HG02938 (cell line): ENCODE data around the gene PPARG.
"Not testable (repeated sequence)": the region's sequence is repeated elsewhere in the genome, so short reads cannot be mapped to it uniquely, and the experiment has no call there.

Source experiments
- ATAC-seq: cut with Tn5 transposase; IDR thresholded peaks from one replicate; pipeline ENCODE4 v1.9.1; 2021; ENCODE audit warnings: mild to moderate bottlenecking, moderate library complexity; ENCODE audit not compliant: unreplicated experiment

Gene PPARG

DNA sequence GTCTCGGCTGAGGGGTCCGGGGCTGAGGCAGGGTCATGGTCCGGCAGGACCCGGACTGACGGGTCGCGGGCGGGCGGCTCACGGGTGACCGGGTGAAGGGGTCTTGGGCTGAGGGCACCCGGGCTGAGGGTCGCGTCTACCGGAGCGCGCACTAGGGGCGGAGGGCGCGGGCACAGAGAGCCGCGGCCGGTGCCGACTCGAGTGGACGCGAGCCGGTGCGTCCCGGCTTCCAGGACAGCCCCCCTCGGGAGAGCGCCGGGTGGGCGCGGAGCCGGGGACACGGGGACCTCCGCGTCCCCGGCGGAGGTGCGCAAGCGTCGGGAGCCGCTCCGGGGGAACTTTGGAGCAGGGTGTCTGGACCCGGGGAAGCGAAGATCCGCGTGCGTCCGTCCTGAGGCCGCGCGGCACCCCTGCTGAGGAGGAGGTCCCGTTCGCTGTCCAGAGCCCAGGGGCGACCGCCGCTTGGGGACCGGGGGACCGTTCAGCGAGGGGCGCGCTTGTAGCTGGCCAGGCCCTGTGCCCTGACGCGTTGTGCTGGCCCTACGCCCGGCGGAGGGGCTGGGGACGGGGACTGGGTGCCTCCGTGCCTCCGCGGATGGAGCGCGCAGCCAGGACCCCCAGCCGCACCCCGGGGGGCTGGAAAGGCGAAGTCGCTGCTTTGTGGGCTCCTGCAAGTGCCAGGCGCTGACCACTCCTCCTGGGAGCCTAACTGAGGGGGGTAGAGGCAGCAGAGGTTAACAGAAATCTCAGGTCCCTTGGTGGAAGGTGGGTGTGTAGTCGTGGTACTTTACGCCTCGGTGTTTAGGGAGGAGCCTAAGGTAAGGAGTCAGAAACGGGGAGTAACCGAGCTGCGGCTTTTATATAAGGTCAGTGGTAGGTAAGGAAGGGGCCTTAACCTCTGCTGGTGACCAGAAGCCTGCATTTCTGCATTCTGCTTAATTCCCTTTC lies at the start of gene PPARG:
PPARG (plus strand) TSS at position 889 of the 948 bp plus-strand sequence. CDS start 90,642 bp downstream, outside the sequence.
- ATAC-seq = no peak

DNA sequence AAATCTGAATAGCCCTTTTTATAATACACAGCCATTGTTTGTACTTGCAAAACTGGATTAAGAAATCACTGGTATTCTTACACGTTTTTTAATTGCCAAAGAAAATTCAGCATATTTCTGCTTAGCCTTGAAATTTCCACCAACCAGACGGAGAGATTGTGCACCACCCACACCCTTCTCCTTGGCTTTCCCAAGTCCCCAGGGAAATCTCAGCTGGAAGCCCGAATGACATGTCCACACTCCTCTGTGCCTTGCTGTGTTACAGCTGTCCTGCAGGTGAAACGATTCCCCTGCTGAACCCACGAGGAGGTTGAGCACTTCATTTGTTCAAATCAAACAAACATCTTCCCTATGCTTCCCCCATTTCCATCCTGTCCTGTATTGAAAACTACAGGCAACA lies 49.6 kb upstream of the PPARG start:
- ATAC-seq = no peak

DNA sequence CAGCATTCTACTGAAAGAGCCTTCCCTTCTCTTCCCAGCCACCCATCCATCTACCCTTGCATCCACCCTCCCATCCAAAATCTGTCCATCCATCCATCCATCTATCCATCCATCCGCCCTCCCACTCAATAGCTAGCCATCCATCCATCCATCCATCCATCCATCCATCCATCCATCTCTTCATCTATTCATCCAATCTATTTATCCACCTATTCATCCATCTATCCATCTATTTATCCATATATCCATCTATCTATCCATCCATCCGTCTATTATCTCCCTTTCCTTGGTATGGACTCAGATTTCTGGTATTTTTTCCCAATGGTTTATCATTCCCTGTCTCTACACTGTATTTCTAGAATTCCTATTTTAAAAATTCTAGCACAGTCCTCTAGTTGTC lies 46.1 kb upstream of the PPARG start:
- no peak for ATAC-seq

DNA sequence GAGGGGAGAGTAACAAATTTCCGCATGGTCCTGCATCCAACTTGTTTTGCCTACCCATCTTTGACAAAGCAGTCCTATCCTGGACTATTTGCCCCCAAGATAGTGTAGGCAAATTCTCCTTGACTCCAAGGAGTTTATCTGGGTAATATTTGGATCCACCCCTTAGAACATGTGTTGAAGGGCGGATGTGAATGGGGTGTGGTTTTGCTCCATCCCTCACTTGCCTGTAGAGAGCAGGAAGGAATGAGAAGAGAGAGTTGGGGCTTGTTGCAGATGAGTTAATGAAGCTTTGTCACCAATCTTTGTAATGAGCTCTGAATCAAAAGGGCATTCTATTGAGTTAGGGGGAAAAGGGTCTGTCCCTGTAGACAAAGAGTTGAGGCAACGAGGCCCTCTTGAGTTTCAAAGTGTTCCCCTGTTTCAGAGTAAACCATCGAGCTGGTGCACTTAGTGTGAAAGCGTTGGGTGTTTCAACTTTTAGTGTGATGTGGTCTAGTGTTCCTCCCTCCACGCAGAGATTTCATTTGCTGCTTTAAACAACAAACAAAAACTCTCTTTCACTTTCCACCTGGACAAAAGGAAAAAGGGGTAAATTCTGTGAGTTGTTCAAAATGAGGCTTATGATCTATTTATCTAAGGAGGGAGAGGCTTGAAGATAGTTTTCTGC lies 42.2 kb upstream of the PPARG start:
- ATAC-seq = no peak

DNA sequence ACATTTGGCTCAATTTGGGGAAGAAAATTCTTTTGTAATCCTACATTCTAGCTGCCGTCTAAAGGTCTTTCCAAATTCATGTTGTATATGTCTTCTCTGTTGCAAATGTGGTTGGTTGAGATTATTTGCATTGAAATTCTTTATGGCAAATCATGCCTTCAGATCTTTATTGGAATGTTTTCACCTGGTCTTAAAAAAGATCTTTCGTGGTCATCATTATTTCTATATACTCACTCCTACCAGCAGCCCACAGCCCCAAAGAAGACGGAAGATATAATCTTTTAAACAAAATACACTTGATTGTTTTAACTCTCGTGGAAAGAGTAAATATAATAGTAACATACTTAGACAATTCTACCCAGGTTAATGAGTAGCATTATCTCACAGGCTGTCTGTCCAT lies 41.5 kb upstream of the PPARG start:
- ATAC-seq = no peak

DNA sequence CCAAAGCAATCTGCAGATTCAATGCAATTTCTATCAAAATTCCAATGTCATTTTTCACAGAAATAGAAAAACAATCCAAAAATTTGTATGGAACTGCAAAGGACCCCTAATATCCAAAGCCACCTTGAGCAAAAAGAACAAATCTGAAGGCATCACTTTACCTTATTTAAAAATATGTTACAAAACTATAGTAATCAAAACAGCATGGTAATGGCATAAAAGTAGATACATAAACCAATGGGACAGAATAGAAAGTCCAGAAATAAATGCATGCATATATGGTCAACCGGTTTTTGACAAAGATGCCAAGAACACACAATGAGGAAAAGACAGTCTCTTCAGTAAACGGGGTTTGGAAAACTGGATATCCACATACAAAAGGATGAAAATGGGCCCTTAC lies 39.4 kb upstream of the PPARG start:
- ATAC-seq = no peak

DNA sequence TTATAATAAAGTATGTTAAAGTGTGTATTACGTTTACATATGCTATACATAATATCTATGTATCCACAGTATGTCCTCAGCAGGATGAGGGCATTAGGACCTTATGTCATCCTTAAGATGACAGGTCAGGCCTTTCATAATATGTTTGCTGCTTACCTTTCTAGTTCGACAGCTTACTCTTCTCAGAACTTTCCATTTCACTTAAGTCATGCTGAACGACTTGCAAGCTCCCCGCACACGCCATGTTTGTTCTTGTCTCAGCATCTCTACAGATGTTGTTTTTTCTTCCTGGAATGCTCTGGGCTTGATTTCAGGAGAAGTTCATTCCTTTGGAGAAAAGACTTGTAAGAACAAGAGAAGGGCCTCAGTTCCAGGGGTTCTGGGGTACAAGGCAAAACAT lies 36.0 kb upstream of the PPARG start:
- no peak for ATAC-seq

DNA sequence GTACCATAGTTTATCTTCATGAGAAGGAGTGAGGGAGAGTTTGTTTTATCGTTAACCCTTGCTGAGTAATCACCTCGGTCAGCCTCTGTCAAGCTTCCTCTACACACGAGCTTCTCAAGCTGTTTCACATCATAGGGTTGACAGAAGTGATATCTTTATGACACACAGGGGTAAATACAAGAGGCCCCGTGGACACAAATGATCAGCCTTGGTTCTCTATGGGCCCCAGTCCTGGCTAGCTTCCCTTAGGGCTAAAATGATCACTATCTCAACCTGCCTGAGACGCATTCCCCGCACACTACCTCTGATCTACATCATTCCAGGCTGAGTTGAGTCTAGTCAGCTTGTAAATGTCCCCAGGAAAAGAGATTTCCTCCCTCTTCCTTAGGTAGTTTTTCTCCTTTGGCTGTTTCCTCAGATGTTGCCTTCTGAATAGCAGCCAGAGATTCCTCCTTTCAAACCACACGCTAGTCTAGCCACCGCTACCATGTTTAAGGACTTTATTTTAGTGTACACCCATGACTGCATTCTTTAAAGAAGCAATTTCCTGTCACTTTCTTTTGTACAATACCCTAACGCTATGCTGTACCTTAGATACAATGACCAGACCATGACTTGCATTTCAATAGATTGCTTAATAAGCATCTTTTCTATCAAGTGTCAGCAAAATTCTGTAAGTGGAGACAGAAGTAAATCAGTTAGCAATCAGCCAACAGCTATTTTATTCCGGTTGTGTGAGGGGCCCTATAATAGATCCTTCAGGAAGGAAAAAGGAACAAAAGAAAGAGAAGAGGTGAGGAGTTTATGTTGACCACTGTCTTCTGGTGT lies 35.1 kb upstream of the PPARG start:
- ATAC-seq = no peak

DNA sequence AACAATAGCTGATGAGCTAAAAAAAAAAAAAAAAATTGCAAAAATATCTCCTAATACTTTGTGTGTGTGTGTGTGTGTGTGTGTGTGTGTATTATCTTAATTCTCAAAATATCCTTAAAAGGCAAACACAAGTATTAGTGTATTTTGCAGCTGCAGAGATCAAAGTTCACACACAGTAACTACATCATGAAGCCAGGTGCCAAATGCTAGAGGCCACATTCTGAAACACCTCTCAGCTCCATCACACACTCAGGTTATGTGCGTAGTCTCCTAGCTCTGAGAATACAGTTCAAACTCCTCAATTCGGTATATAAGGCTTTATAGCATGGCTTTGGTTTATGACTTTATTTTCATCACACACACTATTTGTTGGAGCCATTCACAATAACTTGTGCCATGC lies 33.5 kb upstream of the PPARG start:
- ATAC-seq = no peak

DNA sequence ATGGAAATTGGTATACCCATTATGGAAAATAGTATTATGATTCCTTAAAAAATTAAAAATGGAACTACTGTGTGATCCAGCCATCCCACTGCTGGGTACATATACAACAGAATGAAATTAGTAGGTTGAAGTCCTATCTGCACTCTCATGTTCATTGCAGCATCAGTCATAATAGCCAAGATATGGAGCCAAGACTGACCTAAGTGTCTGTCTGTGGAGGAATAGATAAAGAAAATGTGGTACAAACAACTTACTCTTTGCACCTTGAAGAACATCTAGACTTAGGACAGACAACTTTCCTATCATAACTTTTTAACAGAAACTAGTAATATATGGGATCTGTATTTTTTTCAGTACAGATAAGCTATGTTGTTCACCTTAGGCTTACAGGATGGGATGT lies 30.0 kb upstream of the PPARG start:
- no peak for ATAC-seq

DNA sequence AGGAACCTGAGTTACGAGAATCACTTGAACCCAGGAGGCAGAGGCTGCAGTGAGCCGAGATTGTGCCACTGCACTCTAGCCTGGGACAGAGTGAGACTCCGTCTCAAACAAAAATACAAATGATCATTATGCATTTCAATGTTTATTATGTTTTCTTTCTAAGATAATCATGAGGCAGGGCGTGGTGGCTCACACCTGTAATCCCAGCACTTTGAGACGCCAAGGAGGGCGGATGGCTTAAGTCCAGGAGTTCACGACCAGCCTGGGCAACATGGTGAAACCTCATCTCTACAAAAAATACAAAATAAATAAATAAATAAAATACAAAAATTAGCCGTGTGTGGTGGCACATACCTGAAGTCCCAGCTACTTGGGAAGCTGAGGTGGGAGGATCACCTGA lies 26.7 kb upstream of the PPARG start:
- ATAC-seq = not testable (repeated sequence)

DNA sequence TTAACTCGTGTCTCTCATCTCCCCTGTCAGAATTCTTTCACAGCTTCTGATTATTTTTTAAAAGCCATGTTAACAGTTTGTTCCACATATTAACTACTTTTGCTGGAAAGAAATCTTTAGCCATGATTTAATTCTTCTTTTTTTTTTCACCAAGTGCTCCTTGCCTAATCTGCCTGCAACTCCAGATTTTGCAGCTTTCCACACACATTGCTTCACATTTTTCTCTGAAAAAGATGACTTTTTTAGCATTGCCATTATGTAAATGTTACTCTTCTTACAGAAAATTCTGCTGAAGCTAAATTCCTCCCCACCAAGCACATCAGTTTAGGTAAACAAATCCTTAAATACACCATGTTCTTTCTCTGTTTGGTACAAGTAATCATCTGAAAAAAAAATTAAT lies 23.4 kb upstream of the PPARG start:
- ATAC-seq = no peak

DNA sequence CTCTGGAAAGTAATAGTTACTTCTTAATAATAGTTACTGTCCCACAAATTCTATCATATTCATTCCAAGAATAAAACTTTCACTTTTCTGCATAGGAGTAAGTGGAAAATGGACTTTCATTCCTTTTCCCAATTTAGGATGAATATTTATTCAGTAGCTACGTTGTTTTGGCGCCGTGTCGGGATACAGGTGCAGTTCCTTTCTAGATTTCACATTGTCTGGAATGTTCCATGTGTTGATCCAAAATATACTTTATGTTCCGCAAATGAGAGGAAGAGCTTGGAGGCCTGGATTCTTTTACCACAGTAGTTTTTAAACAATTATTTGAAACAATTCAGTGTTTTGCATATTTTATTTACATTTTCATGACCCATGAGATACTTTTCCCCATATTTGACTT lies 22.8 kb upstream of the PPARG start:
- no peak for ATAC-seq

DNA sequence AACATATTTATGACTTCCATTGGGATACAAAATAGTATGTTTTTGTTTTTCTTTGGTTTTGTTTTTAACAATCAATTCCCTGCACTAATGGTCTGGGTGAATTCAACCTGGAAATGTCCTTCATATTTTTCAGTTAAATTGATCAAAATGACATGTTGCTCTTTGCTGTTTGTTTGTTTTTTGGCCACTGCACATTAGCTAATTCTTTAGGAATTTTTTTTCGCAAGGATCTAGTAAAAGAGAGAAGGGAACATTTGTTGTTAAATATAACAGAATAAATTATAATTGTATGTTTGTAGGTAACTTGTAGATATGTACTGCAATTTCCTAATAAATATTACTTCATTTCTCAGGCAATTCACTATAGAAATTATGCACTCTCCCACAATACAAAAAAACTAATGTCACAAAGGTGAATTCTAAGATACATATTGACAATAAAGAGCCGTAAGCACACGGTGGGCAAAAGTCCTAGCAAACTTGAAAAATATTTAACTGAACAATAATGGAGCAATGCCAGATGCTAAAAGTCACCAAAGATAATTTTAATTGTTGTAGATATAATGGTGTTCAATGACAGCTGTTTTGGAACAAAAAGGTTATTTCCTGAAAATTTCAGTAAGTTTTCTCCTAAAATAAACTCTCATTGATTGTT lies 21.4 kb upstream of the PPARG start:
- ATAC-seq = no peak

DNA sequence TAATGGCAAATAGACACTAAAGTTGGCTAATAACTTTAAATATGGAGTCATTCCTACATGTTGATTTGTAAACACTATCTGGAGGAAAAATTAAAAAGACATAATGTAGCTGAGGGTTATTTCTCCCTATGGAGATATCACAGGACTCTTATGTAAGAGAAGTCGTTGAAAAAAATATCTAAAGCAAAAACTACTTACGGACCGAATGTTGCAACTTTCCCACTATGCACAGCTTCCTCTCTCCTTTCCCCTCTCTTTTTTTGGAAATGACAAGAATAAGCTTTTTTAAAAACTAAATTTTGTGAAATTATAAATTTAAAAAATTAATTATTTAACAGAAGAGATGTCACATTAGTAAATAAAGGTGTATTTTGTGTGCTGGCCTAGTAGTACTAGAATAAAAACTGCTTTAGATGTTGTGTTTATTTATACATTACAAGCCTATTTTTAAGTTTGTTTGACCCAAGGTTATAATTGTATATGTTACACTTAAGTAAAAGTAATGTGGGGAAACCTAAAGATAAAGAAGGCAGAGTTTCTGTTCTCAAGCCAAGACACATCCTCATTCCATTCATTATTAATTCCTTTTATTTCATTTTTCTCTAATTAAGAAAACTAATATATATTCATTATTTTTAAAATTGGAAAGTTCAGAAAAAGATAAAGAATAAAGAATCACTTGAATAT lies 20.7 kb upstream of the PPARG start:
- ATAC-seq = no peak

DNA sequence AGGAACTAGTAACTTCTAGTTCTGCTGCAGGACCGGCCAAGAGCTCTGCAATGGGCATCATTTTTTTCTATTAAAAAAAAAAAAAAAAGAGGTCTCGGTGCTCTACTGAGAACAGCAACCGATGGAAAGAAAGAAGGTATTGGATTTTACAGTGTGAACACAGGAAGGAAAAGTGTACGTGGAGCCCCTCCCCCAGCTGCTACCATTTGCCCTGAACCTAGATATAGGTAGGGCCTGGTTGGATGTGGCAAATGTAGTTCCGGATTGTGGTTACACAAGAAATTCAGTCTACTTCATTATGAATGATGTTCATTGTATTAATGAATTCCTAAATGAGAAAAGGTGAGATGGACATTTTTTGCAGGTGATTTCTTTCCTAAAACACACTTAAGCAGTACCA lies 17.9 kb upstream of the PPARG start:
- ATAC-seq = no peak

DNA sequence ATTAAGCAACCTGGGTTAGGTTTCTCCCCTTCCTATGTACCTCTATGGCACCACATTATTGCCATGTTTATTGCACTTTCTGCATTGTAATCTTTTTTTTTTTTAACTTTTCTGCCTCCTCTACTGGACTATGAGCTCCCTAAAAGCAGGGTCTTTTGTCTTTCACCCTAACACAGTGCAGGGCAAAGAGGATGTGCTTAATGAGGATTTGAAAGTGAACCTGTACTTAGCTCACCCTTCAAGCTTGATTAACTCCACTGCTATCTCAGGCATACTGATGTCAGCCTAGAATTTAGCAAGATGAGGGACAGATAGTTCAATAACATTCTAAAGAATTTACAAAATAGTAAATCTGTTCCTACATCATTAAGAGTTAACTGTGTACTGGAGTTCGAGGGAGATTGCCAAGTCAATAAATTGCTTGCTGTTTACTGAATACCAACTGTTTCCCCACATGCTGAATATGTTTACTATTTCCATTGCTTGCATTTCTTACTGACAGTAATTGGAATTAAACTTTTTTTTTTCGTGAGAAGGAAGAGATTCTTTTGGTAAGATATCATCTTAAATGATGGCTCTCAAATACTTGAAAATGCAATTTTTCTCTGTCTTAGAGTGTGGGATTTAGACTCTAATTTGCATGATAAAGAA lies 15.7 kb upstream of the PPARG start:
- peak; percentile 89 for ATAC-seq

DNA sequence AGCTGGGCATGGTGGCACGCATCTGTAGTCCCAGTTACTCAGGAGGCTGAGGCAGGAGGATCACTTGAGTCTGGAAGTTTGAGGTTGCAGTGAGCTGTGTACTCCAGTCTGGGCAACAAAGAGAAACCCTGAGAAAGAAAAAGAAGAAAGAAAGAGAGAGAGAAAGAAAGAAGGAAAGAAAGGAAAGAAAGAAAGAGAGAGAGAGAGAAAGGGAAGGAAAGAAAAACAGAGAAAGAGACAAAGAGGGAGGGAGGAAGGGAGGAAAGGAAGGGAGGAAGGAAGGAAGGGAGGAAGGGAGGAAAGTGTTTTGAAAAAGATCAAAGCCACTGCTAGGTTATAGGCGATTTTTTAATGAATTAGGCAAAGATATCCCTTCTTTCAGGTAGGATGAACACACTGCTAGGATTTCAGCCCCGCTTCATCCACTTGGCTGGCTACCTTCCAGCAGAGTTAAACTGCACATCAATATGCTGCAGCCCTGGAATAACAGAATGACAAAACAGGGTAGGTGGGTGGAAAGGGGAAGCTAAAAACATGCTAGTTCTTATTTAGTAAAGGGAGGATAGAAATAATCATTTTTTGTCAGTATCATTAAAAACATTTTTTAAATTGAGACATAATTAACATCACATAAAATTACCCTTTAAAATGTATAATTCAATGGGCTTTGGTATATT lies 12.8 kb upstream of the PPARG start:
- ATAC-seq = no peak

DNA sequence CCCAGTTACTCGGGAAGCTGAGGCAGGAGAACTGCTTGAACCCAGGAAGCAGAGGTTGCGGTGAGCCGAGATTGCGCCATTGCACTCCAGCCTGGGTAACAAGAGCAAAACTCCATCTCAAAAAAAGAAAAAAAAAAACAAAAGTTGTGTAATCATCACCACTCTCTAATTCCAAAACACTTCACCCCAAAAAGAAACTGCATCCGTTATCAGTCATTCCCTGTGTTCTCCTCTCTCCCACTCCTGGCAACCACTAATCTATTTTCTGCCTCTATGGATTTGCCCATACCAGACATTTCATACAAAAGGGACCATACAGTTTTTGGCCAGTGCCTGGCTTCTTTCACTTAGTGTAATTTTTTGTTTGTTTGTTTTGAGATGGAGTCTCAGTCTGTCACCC lies 12.0 kb upstream of the PPARG start:
- not testable (repeated sequence) for ATAC-seq
